ENCODE data around the gene CPED1. TPM values are rescaled to one million over a fixed set of nuclear protein-coding genes. Genes with fewer than 3 reads are reported as not detected.
A peak's percentile ranks its signal among the peaks of the same experiment; 100 is the strongest.

Gene CPED1
- total RNA-seq, 2 experiments from 2014 or later: not detected

DNA sequence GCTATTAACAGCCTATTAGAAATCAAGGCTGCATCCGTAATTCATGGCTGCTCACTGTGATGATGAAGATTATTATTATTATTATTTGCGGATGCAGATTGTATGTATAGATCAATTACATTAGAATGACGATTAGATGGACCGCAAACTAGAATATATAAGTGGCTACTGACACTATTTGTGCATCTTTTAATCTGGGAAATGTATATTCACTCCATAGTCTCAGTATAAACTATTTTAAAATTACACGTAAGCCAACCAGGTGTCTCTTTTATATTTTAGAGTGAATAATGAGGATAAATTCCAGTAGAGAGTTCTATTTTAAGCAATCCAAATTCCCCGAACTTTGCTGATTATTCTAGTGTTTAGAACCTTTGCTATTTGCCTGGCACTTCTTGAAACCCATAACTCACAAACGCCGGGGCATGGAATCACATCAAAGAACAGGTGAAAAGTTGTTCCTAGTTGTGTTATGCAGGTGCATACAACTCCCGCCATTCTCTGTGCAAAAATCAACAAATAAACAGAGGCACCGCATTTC lies 38.4 kb upstream of the CPED1 start:
- H3K4me1 ChIP-seq (ENCODE audit: insufficient read depth, low read length, poor library complexity, severe bottlenecking): peaks cover 14% of the 10 kb centered on the region
- H3K36me3 ChIP-seq (ENCODE audit: insufficient read depth, low read length): peaks cover 27% of the 10 kb centered on the region
- POLR2A ChIA-PET: interaction anchor here (0.6 to 0.9 kb wide), 6 partner anchors 12 to 886 kb away, joined by 3 to 8 read pairs (median 4); no protein-coding TSS in a partner anchor
- H3K9me2 ChIP-seq (ENCODE audit: insufficient read depth, low read length): no peaks in the 10 kb centered on the region
- H2AFZ ChIP-seq (ENCODE audit: low read length): peak overlapping the region; percentile 94
- intact Hi-C loops (cut with micrococcal nuclease; ENCODE audit: unreplicated experiment): loop anchor here (5.0 kb wide), 2 partner anchors 232 to 447 kb away; partner anchors contain the start of gene FAM3C
- H4K20me1 ChIP-seq (ENCODE audit: insufficient read depth, low read length): no peaks in the 10 kb centered on the region
- CTCF ChIA-PET (ENCODE audit: unreplicated experiment): no interaction called here
- BruUV-seq (replicated peaks): TSS peak; percentile 97
- peaks cover 38% of the 10 kb centered on the region for H3K79me2 ChIP-seq (ENCODE audit: insufficient read depth, low read depth, low read length)
- H3K27ac ChIP-seq (ENCODE audit: low read depth, low read length, poor library complexity, severe bottlenecking): peak overlapping the region; percentile 34
- H3K4me3 ChIP-seq (ENCODE audit: low read depth, low read length, poor library complexity, severe bottlenecking): peak overlapping the region; percentile 77
- H3K9me3 ChIP-seq (ENCODE audit: low read length): no peaks in the 10 kb centered on the region
- peak overlapping the region; percentile 77 for H3K4me2 ChIP-seq (ENCODE audit: low read length)
- TF ChIP-seq EZH2phosphoT487 (IDR thresholded peaks at IDR 0.05; ENCODE audit: borderline replicate concordance, low read depth, low read length): no peak
- TF ChIP-seq, protein P1, sequence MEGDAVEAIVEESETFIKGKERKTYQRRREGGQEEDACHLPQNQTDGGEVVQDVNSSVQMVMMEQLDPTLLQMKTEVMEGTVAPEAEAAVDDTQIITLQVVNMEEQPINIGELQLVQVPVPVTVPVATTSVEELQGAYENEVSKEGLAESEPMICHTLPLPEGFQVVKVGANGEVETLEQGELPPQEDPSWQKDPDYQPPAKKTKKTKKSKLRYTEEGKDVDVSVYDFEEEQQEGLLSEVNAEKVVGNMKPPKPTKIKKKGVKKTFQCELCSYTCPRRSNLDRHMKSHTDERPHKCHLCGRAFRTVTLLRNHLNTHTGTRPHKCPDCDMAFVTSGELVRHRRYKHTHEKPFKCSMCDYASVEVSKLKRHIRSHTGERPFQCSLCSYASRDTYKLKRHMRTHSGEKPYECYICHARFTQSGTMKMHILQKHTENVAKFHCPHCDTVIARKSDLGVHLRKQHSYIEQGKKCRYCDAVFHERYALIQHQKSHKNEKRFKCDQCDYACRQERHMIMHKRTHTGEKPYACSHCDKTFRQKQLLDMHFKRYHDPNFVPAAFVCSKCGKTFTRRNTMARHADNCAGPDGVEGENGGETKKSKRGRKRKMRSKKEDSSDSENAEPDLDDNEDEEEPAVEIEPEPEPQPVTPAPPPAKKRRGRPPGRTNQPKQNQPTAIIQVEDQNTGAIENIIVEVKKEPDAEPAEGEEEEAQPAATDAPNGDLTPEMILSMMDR (conservative IDR thresholded peaks at IDR 0.05; ENCODE audit: low read length): no peak
- DNase-seq (ENCODE audit: low spot score): peak; percentile 1

DNA sequence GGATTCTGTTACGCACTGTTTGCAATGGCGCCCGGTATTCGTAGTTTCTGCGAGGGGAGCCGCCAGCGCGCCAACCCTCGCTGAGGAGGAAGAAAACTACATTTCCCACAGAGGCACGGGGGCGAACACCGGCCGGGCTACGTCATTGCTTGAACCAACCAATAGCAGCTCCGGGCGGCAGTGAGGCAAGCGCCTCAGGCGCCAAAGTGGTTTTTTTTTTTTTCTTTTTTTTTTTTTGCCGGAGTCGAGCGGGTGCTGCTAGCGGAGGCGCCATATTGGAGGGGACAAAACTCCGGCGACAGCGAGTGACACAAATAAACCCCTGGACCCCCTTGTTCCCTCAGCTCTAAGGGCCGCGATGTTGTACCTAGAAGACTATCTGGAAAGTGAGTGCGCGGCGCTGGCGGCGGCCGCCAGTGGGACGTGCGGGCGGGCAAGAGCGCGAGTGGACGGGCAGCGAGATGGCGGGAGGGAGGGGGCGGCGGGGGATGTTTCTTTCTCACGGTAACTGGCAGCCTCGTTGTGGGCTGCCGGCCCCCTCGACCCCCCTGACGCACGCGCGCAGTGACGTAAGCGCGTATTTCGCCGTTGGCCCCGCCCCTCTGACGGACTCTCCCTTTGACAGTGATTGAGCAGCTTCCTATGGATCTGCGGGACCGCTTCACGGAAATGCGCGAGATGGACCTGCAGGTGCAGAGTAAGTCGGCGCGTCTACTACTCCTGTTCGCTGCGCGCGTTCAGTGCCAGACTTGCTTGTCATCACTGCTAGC lies 37.8 kb upstream of the CPED1 start, which contains the start of gene ING3:
TSS of gene ING3 (plus strand) at position 239 of the 770 bp plus-strand sequence. CDS start at position 359, 120 bp downstream.
- Histone ChIP-seq H3K79me2 (ENCODE audit: insufficient read depth, low read depth, low read length) (peaks cover 38% of the 10 kb centered on the region), H3K4me3 (ENCODE audit: low read depth, low read length, poor library complexity, severe bottlenecking) (peak within 1 kb of the TSS; percentile 77), H3K27ac (ENCODE audit: low read depth, low read length, poor library complexity, severe bottlenecking) (peak within 1 kb of the TSS; percentile 80), H3K4me2 (ENCODE audit: low read length) (peak within 1 kb of the TSS; percentile 93), H4K20me1 (ENCODE audit: insufficient read depth, low read length) (no peaks in the 10 kb centered on the region), H2AFZ (ENCODE audit: low read length) (peak within 1 kb of the TSS; percentile 94), H3K9me2 (ENCODE audit: insufficient read depth, low read length) (no peaks in the 10 kb centered on the region), H3K4me1 (ENCODE audit: insufficient read depth, low read length, poor library complexity, severe bottlenecking) (peaks cover 14% of the 10 kb centered on the region), H3K36me3 (ENCODE audit: insufficient read depth, low read length) (peaks cover 33% of the 10 kb centered on the region), H3K9me3 (ENCODE audit: low read length) (no peaks in the 10 kb centered on the region)
- POLR2A ChIA-PET: interaction anchor here (0.6 to 1.0 kb wide), 7 partner anchors 13 to 885 kb away, joined by 3 to 8 read pairs (median 5); no protein-coding TSS in a partner anchor
- intact Hi-C loops (cut with micrococcal nuclease; ENCODE audit: unreplicated experiment): loop anchor here (5.0 kb wide), 2 partner anchors 232 to 447 kb away; partner anchors contain the start of gene FAM3C
- DNase-seq (ENCODE audit: low spot score): peak; percentile 98
- TF ChIP-seq, protein P1 (conservative IDR thresholded peaks at IDR 0.05; ENCODE audit: low read length): no peak
- no peak for TF ChIP-seq EZH2phosphoT487 (IDR thresholded peaks at IDR 0.05; ENCODE audit: borderline replicate concordance, low read depth, low read length)
- BruUV-seq (replicated peaks): no TSS peak
- CTCF ChIA-PET (ENCODE audit: unreplicated experiment): no interaction called here

Measured in OCI-LY7 (cell line).